ENCODE measurements around the gene TCP11L2.

- no peak for TF ChIP-seq CTCF (IDR thresholded peaks at IDR 0.05; ENCODE audit: low read depth, low read length, missing input control)
- TF ChIP-seq MAX (IDR thresholded peaks at IDR 0.05) = no peak
- no peak for TF ChIP-seq TAF1 (conservative IDR thresholded peaks at IDR 0.05)
- TF ChIP-seq FOXA1 (IDR thresholded peaks at IDR 0.05) = no peak
- TF ChIP-seq EGR1 (IDR thresholded peaks at IDR 0.05; ENCODE audit: low read depth in 2 of 2) = no peak
- TF ChIP-seq GABPA (IDR thresholded peaks at IDR 0.05 in 1 of 2, conservative IDR thresholded peaks at IDR 0.05 in 1 of 2) = no peak
- no peak for TF ChIP-seq YY1 (IDR thresholded peaks at IDR 0.05)
- no peak for TF ChIP-seq JUND (IDR thresholded peaks at IDR 0.05)
- TF ChIP-seq ZBTB33 (IDR thresholded peaks at IDR 0.05) = no peak
- TF ChIP-seq NR2F2 (IDR thresholded peaks at IDR 0.05) = no peak
- TF ChIP-seq REST (IDR thresholded peaks at IDR 0.05) = no peak
- TF ChIP-seq SP1 (IDR thresholded peaks at IDR 0.05) = no peak
- no peak for TF ChIP-seq ATF3 (IDR thresholded peaks at IDR 0.05)
These were observed 29.1 kb downstream of the TCP11L2 start for GRCh38 chr12:106331599-106331998.

All from liver (tissue), 3 donors.